ENCODE data around the gene LYSMD3. TPM values are rescaled to one million over a fixed set of nuclear protein-coding genes. Genes with fewer than 3 reads are reported as not detected.

The LYSMD3 gene
- total and polyA plus RNA-seq, 9 of the 15 experiments (the other 6 are each of a cell fraction or from before 2014, with no cell fraction given) = 9.5 to 42.3 (median 20.7) TPM

- no peak for ATAC-seq
- no peak for TF ChIP-seq ZNF695 (CRISPR knock-in tag; IDR thresholded peaks at IDR 0.05)
- no peak for TF ChIP-seq PHF20 (IDR thresholded peaks at IDR 0.05; ENCODE audit: partially characterized antibody)
- no peak for TF ChIP-seq ZNF408 (CRISPR knock-in tag; IDR thresholded peaks at IDR 0.05; ENCODE audit: low read depth)
- TF ChIP-seq FOXO4 (CRISPR knock-in tag; IDR thresholded peaks at IDR 0.05) = no peak
- no peak for TF ChIP-seq NBN (IDR thresholded peaks at IDR 0.05; ENCODE audit: low read depth)
- TF ChIP-seq KDM5B (IDR thresholded peaks at IDR 0.05; ENCODE audit: insufficient replicate concordance, low read depth, low read length) = no peak
- no peak for TF ChIP-seq CBFA2T2 (conservative IDR thresholded peaks at IDR 0.05)
- TF ChIP-seq USF2 (CRISPR knock-in tag; IDR thresholded peaks at IDR 0.05) = no peak
- no peak for TF ChIP-seq TFE3 (CRISPR knock-in tag; IDR thresholded peaks at IDR 0.05)
- Histone ChIP-seq H3K27ac (ENCODE audit: extremely low read depth, low read depth, low read length) (no peak overlapping the region), H2AFZ (ENCODE audit: low read depth, low read length) (no peak overlapping the region), H3K4me1 (replicated peaks in 1 of 2; ENCODE audit: control insufficient read depth in 2 of 2, insufficient read depth in 2 of 2, low read length in 2 of 2) (peaks cover 0 to 5% of the 10 kb centered on the region in 2 experiments; a peak in 1 of 5 replicates), H3K4me2 (ENCODE audit: insufficient read depth, low read length) (no peak overlapping the region), H3K36me3 (ENCODE audit: control insufficient read depth, insufficient read depth, low read length) (peaks cover 77% of the 10 kb centered on the region), H3K9me3 (replicated peaks; ENCODE audit: control insufficient read depth, insufficient read depth, low read depth, low read length) (peaks cover 7% of the 10 kb centered on the region; the same call in 1 of the 2 replicates), H4K20me1 (replicated peaks; ENCODE audit: control insufficient read depth, insufficient read depth, low read length) (no peaks in the 10 kb centered on the region), H3K9me1 (ENCODE audit: control insufficient read depth, insufficient read depth, low read length) (no peaks in the 10 kb centered on the region), H3K4me3 (no peak overlapping the region), H3K9ac (ENCODE audit: insufficient read depth in 1 of 2, low read depth in 2 of 2, low read length in 2 of 2) (no peak overlapping the region), H3K79me2 (ENCODE audit: control insufficient read depth, insufficient read depth, low read length) (peaks cover 26% of the 10 kb centered on the region; the same call in 2 of the 3 replicates), H3K27me3 (ENCODE audit: control insufficient read depth in 2 of 2, insufficient read depth in 2 of 2, low read length in 2 of 2) (no peaks in the 10 kb centered on the region)
- intact Hi-C loops (cut with micrococcal nuclease) (no loop called here), in situ Hi-C loops (cut with MboI) (no loop called here)
- ChIA-PET CTCF (ENCODE audit: low intra/inter-chr PET ratio) (no interaction called here), POLR2A (no interaction called here)
- 94% methylated on average over 8 of the region's 8 CpGs for WGBS (ENCODE audit: insufficient coverage, low coverage, missing lambda C conversion rate)
- no peak for FAIRE-seq
- no peak for DNase-seq (ENCODE audit: extremely low read depth in 1 of 4, low spot score in 3 of 4)
- no TSS peak for BruUV-seq (replicated peaks)
Observed at GRCh38 chr5:90483206-90483605, 46.2 kb downstream of the LYSMD3 start.

Measured in K562 (cell line).